MM.1S (cell line): ENCODE data around the gene LRMDA.

ENCODE experiments used
- CTCF ChIP-seq: fragments of 300-600 bp; sonication (generic); IDR thresholded peaks from 2 replicates; pipeline ENCODE4 v1.5.1; 2016; ENCODE audit warnings: antibody characterized with exemption, low read length, mixed read lengths
- EZH2 ChIP-seq: fragments of 300-600 bp; sonication (generic); optimal IDR thresholded peaks from 2 replicates; pipeline ENCODE3; 2017; ENCODE audit warnings: low read depth, mild to moderate bottlenecking, antibody characterized with exemption, low read length, mixed read lengths
- EZH2phosphoT487 ChIP-seq: fragments of 300-600 bp; sonication (generic); IDR thresholded peaks from 2 replicates; pipeline ENCODE4 v1.6.1; 2018; ENCODE audit warnings: antibody characterized with exemption, low read length

- TF ChIP-seq EZH2phosphoT487: no peak
- no peak for TF ChIP-seq CTCF
- no peak for TF ChIP-seq EZH2
These were observed 428.6 kb downstream of the LRMDA start for GRCh38 chr10:75860009-75860408.
